Measurements from ENCODE around the gene MED26.
"Not testable (repeated sequence)": the region's sequence is repeated elsewhere in the genome, so short reads cannot be mapped to it uniquely, and the experiment has no call there.

Gene MED26

GRCh38 chr19:16543734-16544133 lies 84.3 kb downstream of the MED26 start:
- in situ Hi-C loops (cut with MboI; ENCODE audit: low sequenced_read_pairs), result not testable (repeated sequence)

DNA sequence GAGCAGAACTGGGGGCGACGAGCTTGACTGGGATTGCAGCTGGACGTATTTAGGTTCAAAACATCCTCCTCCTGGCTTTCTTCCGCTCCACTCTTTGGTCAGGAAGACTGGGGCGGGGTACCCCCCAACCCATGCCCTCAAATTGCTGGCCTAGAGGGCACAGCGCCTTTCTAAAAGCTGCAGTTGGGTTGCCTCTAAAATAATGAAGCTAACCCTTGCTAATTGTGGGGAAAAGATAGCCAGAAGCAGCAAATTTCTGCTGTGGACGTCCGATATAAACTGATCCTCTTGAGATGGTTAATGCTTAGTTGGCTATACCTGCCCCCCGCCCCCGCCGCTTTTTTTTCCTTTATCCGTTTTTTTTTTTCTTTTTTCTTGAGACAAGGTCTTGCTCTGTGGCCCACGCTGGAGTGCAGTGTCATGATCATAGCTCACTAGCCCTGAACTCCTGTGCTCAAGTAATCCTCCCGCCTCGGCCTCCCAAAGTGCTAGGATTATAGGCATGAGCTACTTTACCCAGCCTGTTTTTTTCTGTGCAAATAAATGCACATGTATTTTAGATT lies 85.0 kb downstream of the MED26 start:
- in situ Hi-C loops (cut with MboI; ENCODE audit: low sequenced_read_pairs), result no loop called here

GRCh38 chr19:16542045-16542909 lies 85.7 kb downstream of the MED26 start, which contains the start of gene CHERP:
CHERP (minus strand) TSS chr19:16542437; CDS start chr19:16542378, 59 bp downstream.
- in situ Hi-C loops (cut with MboI; ENCODE audit: low sequenced_read_pairs), result no loop called here

GRCh38 chr19:16541526-16542044 lies 86.4 kb downstream of the MED26 start:
- in situ Hi-C loops (cut with MboI; ENCODE audit: low sequenced_read_pairs), result no loop called here

- in situ Hi-C loops (cut with MboI; ENCODE audit: low sequenced_read_pairs), result no loop called here
Observed at GRCh38 chr19:16540948-16541347, 87.1 kb downstream of the MED26 start.

DNA sequence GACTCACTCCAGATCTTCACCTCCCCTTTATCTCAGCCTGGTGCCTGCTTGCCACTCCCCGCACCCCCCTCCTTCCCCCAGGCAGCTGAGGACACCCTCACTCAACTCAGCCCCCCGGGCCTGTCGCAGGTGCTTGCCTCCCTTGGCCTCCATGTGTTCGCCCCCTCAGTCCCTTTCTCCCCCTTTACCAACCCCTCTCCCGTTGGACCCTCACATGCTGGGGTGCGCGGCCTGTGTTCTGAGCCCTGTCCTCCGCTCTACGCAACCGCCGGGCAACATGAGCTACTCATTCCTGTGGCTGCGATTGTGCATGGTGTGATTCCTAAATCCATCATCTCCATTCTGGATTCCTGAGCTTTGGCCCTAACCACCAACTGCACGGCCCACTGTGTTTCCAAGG lies 90.9 kb downstream of the MED26 start:
- in situ Hi-C loops (cut with MboI; ENCODE audit: low sequenced_read_pairs), result no loop called here

- in situ Hi-C loops (cut with MboI; ENCODE audit: low sequenced_read_pairs), result no loop called here
Observed at GRCh38 chr19:16536130-16536529, 91.9 kb downstream of the MED26 start.

GRCh38 chr19:16535381-16535780 lies 92.6 kb downstream of the MED26 start:
- in situ Hi-C loops (cut with MboI; ENCODE audit: low sequenced_read_pairs), result no loop called here

DNA sequence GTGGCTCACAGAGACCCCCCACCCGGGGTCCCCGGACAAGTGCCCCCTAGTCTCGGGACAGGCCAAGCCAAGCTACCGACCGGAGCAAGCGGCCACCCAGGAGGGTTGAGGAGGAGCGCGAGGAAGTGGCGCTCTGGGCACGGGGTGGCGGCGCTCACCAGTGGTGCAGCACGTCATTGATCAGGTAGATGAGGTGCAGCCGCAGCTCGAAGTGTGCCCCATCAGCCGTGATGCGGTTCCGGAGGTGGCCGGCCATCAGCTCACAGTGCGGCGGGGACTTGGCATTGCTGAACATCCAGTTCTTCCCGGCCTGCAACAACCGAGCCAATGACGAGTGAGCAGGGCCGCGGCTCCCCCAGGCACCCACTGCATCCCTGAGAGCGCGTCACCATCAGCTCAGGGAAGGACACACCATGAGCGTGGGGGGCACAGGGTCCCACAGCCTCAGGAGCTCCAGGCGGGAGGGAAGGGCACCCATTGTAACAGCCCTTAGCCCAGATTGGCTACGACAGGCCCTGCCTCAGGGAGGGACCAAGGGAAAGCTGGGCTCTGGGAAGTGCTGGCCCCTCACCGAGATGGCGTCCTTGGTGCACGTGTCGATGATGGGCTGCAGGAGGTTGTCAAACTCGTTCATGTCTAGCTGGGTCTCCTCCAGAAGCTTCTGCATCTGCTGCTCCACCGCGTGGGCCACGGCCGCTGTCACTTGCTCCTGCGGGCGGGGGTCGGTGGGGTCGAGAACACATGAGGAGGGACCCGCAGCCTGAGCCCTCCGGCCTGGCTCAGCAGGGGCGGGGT lies 95.4 kb downstream of the MED26 start:
- in situ Hi-C loops (cut with MboI; ENCODE audit: low sequenced_read_pairs), result no loop called here

DNA sequence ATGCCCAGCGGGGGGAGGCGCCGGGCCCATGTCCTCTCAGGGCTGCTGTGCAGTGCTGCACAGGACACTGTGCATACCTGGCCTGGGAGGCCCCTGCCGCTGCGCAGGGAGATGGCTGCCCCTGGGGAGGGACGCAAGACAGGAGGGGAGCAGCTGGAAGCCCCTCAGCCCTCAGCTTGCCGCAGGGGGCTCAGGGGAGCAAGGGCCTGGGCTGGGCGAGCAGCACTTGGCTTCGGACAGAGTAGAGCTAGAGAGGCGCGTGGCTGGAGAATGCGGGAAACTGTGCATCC lies 96.7 kb downstream of the MED26 start:
- in situ Hi-C loops (cut with MboI; ENCODE audit: low sequenced_read_pairs), result no loop called here

- in situ Hi-C loops (cut with MboI; ENCODE audit: low sequenced_read_pairs), result no loop called here
Observed at GRCh38 chr19:16530540-16531379, 97.2 kb downstream of the MED26 start.

DNA sequence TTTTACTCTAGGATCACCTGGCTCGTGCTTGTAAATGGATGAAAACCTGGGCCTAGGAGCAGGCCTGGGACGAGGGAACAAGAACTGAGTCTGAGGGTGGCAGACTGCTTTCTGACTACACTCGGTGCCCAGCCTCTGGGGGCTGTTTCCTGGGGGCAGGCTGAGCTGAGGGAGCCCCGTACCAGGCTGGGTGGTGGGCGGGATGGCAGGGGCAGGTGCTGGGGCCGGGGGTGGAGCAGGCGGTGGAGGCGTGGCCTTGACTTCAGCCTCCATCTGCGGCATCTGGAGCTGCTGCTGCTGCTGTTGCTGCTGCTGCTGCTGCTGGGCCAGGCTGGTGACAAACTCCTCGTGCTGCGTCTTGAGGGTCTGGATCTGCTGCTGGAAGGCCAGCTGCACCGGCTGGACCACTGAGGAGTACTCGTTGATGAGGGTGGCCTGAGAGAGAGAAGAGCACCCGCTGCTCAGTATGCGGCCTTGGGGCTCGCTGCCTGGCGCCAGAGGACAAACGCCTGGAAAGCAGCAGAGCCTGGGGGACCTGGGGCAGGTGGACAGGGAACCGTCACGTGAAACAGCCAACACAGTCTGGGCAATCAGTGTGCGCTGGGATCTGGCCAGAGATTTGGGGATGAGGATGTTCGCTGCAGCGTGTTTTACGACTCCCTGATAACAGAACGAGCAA lies 98.4 kb downstream of the MED26 start:
- in situ Hi-C loops (cut with MboI; ENCODE audit: low sequenced_read_pairs), result no loop called here

- in situ Hi-C loops (cut with MboI; ENCODE audit: low sequenced_read_pairs), result no loop called here
Observed at GRCh38 chr19:16527971-16528521, 100.0 kb downstream of the MED26 start.

GRCh38 chr19:16527334-16527935 lies 100.6 kb downstream of the MED26 start:
- in situ Hi-C loops (cut with MboI; ENCODE audit: low sequenced_read_pairs), result no loop called here

DNA sequence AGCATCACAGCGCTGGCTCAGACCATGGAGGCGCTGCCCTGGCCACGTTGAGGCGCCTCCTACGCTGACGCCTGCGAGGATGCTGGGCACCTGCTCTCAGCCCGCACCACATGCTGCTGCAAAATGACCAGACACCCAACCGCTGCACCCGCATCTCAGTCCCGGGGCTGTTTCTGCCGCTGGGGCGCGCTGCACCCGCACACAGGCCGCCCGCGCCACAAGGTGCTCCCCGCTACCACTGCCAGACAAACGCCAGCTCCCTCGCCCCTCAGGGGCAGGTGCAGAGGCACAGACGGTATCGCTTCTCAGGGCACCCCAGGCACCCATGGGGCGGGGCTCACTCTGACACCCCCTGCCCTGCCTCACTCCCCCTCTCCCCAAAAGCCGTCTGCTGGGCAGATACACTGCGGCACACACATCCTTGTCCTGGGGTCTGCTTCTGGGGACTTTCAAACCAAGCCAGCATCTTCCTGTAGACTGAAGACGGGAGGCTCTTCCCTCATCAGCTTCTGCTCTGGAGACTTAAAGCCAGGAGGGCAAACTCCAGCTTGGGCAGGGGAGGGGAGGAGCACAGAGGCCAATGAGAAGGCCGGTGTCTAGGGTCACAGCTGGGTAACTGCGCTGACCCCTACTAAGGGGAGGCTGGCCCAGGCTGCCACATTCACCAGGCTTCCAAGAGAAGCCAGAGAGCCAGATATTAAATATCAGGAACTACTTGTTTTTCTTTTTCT lies 102.1 kb downstream of the MED26 start:
- in situ Hi-C loops (cut with MboI; ENCODE audit: low sequenced_read_pairs), result no loop called here

DNA sequence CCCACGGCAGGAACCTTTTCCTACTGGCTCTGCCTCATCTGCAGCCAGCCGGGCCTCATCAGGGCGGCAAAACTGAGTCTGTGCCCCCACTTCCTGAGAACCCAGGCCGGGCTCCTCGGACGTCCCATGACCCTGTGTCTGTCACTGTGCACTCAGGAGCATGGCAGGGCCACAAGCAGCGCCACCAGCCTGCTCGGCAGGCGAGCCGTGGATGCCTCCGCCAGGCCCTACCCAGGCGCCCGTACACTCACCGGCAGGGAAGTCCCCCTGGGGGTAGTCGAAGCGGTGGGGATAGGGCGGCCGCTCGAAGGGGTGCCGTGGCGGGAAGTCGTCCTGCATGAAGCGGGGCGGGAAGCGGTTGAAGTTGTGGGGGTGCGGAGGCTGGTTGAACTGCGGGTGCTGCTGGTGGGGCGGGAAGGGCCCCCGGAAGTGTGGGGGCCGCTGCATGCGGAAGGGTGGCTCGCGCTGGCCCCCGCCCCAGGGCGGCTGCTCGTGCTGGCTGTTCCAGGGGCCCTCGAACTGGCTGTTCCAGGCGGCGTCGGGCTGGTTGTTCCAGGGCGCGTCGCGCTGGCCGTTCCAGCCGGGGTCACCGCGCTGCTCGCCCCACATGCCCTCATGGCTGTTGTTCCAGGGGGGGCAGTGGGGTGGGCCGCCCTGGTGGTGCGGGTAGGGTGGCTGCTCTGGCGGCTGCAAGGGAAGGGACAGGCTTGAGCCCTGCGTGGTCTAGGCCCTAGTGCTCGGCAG lies 102.8 kb downstream of the MED26 start:
- in situ Hi-C loops (cut with MboI; ENCODE audit: low sequenced_read_pairs), result no loop called here
